HUES64 (cell line): ENCODE data around the gene SNX13.

Source experiments
- H3K27ac ChIP-seq: 2 replicates; pipeline ENCODE4 v1.7.0; 2013; ENCODE audit warnings: low read depth, low read length, inconsistent platforms
- H3K27me3 ChIP-seq: 2 replicates; pipeline ENCODE4 v1.6.1; 2013; ENCODE audit warnings: mild to moderate bottlenecking, low read length; ENCODE audit not compliant: insufficient read depth
- H3K36me3 ChIP-seq: 2 replicates; pipeline ENCODE4 v1.6.1; 2013; ENCODE audit warnings: mild to moderate bottlenecking, low read length; ENCODE audit not compliant: insufficient read depth
- H3K4me1 ChIP-seq: 2 replicates; pipeline ENCODE4 v1.6.1; 2013; ENCODE audit warnings: mild to moderate bottlenecking, low read length, moderate library complexity; ENCODE audit not compliant: insufficient read depth
- H3K4me3 ChIP-seq: 2 replicates; pipeline ENCODE4 v1.5.1; 2013; ENCODE audit warnings: mild to moderate bottlenecking, low read length, moderate library complexity
- H3K9ac ChIP-seq: 2 replicates; pipeline ENCODE4 v1.6.1; 2013; ENCODE audit warnings: mild to moderate bottlenecking, low read depth, low read length
- H3K9me3 ChIP-seq: 2 replicates; pipeline ENCODE4 v1.6.1; 2013; ENCODE audit warnings: low read depth, low read length; ENCODE audit not compliant: insufficient read depth
- WGBS: fragments of 150-250, 120-280 bp; methylation state at CpG from one replicate; pipeline ENCODE4 v1.1.7; 2013; ENCODE audit warnings: missing lambda C conversion rate; 5-methylcytosine and 5-hydroxymethylcytosine counted together

The SNX13 gene

DNA sequence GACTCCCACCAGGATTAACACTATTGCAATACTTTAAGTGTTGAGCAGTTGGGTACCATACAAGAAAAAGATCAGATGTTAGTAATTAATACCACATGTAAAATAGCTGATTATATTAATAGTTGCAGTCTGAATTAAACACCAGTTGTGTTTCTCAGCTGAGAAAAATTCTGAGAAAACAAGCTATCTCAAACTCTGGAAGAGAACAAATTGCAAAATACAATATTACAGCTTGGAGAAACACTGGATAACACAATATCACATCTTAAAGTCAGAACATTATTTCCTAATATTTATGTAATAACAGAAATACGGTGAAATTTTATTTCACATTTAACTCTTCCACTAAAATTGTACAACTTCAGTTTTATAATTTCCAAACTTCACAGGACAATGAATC is 9.2 kb downstream of the SNX13 start:
- WGBS: 100% methylated on average over 1 of the region's 1 CpG
- no peak overlapping the region for H3K4me3 ChIP-seq

DNA sequence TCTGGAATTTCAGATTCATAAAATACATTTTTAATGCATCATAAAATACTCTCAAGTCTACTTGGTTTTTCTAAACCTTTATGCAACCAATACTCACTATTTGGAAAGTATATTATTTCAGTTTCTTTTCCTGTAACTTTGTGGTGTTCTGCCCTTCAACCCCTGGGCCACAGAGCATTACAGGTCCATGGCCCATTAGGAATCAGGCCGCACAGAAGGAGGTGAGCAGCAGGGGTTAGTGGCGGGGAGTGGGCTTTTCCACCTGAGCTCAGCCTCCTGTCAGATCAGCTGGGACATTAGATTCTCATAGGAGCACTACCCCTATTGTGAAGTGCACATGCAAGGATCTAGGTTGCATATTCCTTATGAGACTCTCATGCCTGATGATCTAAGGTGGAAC is 9.7 kb downstream of the SNX13 start:
- H3K9me3 ChIP-seq: no peaks in the 10 kb centered on the region
- no peak overlapping the region for H3K27ac ChIP-seq
- no peaks in the 10 kb centered on the region for H3K27me3 ChIP-seq
- H3K9ac ChIP-seq: no peak overlapping the region
- no peak overlapping the region for H3K4me3 ChIP-seq
- WGBS: 79% methylated on average over 2 of the region's 2 CpGs
- no peaks in the 10 kb centered on the region for H3K36me3 ChIP-seq
- peaks cover 10% of the 10 kb centered on the region for H3K4me1 ChIP-seq

More for the DNA sequence above, 9.2 kb downstream of the SNX13 start:
- Histone ChIP-seq H3K27me3 (no peaks in the 10 kb centered on the region), H3K9ac (no peak overlapping the region), H3K36me3 (no peaks in the 10 kb centered on the region), H3K4me1 (peaks cover 10% of the 10 kb centered on the region), H3K9me3 (no peaks in the 10 kb centered on the region), H3K27ac (no peak overlapping the region)

DNA sequence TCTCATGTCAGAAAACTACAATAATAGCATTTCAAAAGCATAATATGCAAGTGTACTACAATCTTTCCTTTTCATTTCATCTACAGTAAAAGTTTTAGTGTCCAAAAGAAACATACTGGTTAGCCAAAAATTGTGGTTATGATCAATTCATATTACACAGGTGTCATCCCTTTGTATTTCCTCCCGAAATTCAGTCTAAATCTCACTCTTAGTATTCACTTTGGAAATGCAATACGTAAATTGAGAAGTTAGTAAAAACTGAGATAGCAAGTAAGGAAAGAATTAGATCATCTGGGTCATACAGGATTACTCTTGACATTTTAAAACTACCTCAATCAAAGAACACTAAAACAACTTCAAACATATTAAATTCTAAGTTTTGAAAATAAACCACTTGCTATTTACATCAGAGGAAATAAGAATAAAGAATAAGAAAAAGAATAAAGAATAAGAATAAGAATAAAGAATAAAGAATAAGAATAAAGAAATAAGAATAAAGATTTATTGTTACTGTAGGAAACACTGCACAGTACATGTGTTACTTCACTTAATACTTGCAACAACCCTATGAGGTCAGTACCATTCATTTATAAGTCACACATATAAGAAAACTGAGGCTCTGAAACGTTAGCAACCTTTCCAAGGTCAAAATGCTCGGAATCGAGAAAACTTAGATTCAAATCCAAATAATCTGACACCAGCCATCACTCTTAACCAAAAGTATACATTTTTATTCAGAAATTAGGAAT is 10.5 kb downstream of the SNX13 start:
- H3K9me3 ChIP-seq: no peaks in the 10 kb centered on the region
- H3K4me1 ChIP-seq: peaks cover 10% of the 10 kb centered on the region
- no peak overlapping the region for H3K9ac ChIP-seq
- H3K36me3 ChIP-seq: no peaks in the 10 kb centered on the region
- WGBS: 94% methylated on average over 3 of the region's 5 CpGs
- H3K4me3 ChIP-seq: no peak overlapping the region
- H3K27me3 ChIP-seq: no peaks in the 10 kb centered on the region
- no peak overlapping the region for H3K27ac ChIP-seq

DNA sequence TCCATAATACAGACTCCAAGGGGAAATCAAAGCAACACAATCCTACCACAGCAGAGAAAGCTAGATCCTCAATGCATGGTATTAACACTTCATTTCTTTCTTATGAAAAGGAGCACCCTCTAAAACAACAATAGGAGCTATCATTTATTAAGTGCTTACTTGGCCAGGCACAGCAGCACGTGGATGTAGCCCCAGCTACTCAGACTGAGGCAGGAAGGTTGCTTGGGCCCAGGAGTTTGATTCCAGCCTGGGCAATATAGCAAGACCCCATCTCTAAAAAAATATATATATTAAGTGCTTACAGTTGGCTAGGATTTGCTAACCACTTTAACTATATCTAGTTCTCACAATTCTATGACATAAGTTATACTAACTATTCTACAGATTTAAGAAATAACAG is 12.2 kb downstream of the SNX13 start:
- Histone ChIP-seq H3K9me3 (no peaks in the 10 kb centered on the region), H3K9ac (no peak overlapping the region), H3K27me3 (no peaks in the 10 kb centered on the region), H3K27ac (no peak overlapping the region), H3K36me3 (no peaks in the 10 kb centered on the region), H3K4me1 (peaks cover 26% of the 10 kb centered on the region), H3K4me3 (no peak overlapping the region)
- WGBS: 91% methylated on average over 1 of the region's 1 CpG

DNA sequence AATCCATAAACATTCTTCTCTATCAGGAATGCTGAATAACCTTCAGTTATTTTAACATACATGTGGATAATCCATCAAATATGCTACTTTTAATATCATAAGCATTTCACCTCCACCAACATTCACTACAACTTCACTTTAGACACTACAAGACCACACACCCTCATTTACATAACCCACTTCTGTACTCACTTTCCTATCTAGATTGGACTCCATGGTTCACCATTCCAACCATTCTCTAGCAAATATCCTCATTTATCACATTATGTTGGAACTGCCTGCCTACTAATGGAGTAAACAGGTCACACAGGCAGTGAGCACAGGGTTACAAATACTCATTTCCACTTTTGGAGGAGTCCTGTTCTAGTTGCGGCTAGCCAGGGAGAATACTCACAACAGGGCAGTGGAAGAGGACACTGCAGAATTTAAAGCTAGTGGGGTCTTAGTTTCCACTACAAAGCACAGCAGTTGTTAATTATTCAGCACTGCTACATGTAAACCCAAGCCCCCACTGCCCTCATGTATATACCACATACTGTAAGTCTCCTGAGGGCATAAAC is 18.4 kb downstream of the SNX13 start:
- no peak overlapping the region for H3K27ac ChIP-seq
- peaks cover 30% of the 10 kb centered on the region for H3K4me1 ChIP-seq
- no peaks in the 10 kb centered on the region for H3K27me3 ChIP-seq
- no peaks in the 10 kb centered on the region for H3K9me3 ChIP-seq
- no peak overlapping the region for H3K9ac ChIP-seq
- H3K36me3 ChIP-seq: no peaks in the 10 kb centered on the region
- 100% methylated on average over 1 of the region's 1 CpG for WGBS
- no peak overlapping the region for H3K4me3 ChIP-seq

DNA sequence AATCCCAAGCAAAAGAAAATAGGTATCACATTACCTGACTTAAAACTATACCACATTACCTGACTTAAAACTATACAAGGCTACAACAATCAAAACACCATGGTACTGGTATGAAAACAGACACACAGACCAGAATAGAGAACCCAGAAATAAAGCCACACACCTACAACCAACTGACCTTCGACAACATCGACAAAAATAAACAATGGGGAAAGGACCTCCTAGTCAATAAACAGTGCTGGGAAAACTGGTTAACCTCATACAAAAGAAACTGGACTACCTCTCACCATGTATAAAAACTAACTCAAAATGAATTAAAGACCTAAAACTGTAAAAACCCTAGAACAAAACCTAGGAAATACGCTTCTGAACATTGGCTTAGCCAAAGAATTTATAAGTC is 22.5 kb downstream of the SNX13 start:
- no peak overlapping the region for H3K27ac ChIP-seq
- H3K4me1 ChIP-seq: peaks cover 32% of the 10 kb centered on the region
- H3K36me3 ChIP-seq: no peaks in the 10 kb centered on the region
- no peaks in the 10 kb centered on the region for H3K9me3 ChIP-seq
- H3K27me3 ChIP-seq: no peaks in the 10 kb centered on the region
- no peak overlapping the region for H3K9ac ChIP-seq
- H3K4me3 ChIP-seq: no peak overlapping the region
- 97% methylated on average over 3 of the region's 3 CpGs for WGBS

DNA sequence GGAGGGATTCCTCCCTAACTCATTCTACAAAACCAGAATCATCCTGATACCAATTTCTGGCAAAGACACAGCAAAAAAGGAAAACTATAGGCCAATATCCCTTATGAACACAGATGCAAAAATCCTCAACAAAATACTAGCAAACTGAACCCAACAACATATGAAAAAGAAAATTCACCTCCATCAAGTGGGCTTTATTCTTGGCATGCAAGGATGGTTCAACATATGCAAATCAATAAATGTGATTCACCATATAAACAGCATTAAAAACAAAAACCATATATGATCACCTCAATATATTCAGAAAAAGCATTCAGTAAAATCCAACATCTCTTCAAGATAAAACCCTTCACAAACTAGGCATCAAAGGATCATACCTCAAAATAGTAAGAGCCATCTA is 23.5 kb downstream of the SNX13 start:
- H3K4me3 ChIP-seq: no peak overlapping the region
- no peaks in the 10 kb centered on the region for H3K27me3 ChIP-seq
- H3K27ac ChIP-seq: no peak overlapping the region
- H3K4me1 ChIP-seq: peaks cover 27% of the 10 kb centered on the region
- no peaks in the 10 kb centered on the region for H3K36me3 ChIP-seq
- H3K9me3 ChIP-seq: no peaks in the 10 kb centered on the region
- H3K9ac ChIP-seq: no peak overlapping the region

DNA sequence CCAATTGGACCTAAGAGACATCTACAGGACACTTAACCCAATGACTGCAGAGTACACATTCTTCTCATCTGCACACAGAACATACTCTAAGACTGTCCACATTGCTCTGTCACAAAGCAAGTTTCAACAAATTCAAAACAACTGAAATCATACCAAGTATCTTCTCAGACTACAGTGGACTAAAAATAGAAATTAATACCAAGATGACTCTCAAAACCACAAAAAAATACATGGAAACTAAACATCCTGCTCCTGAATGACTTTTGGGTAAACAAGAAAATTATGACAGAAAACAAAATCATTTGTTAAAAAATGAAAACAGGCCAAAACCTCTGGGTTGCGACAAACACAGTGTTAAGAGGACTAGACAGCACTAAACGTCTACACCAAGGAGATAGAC is 24.5 kb downstream of the SNX13 start:
- Histone ChIP-seq H3K9ac (no peak overlapping the region), H3K4me1 (peaks cover 21% of the 10 kb centered on the region), H3K36me3 (no peaks in the 10 kb centered on the region), H3K27ac (no peak overlapping the region), H3K9me3 (no peaks in the 10 kb centered on the region), H3K4me3 (no peak overlapping the region), H3K27me3 (no peaks in the 10 kb centered on the region)
- WGBS: 92% methylated on average over 2 of the region's 2 CpGs

DNA sequence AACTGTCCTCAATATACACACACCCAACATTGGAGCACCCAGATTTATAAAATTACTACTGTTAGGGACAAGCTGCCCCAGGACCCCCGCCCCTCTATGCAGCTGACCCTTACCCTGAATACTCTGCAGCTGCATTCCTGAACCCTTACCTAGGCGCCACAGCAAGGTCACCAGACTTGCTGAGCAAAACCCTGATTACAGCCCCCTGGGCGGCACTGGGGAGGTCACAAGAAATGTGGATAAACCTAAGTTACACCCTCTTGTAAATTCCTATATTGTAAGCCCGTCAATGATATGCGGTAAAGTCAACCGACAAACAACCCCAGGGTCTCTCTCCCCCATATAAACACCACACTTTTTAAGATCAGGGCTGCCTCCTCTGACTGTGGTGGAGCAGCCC is 25.1 kb downstream of the SNX13 start:
- H3K4me3 ChIP-seq: no peak overlapping the region
- WGBS: 73% methylated on average over 6 of the region's 6 CpGs

DNA sequence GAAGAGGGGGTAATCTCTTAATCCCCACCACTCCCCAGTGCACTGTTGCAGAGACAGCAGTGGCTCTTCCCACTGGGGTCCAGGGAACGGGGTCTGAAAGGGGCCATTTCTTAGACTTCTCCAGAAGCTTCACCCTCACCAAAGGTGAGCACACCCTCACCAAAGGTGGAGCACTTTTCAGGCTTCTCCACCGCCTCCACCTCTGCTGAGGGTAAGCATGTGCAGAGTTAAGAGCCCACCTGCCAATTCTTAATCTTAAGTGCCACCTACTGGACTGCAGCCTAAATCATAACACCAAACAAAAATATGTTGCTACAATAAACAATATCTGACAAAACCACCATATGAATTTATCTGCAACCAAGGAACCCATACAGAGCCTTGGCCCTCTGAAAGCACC is 27.0 kb downstream of the SNX13 start:
- H3K27me3 ChIP-seq: no peaks in the 10 kb centered on the region
- H3K36me3 ChIP-seq: no peaks in the 10 kb centered on the region
- H3K9ac ChIP-seq: no peak overlapping the region
- H3K27ac ChIP-seq: no peak overlapping the region
- H3K4me3 ChIP-seq: no peak overlapping the region
- no peaks in the 10 kb centered on the region for H3K9me3 ChIP-seq
- 90% methylated on average over 2 of the region's 2 CpGs for WGBS
- peaks cover 21% of the 10 kb centered on the region for H3K4me1 ChIP-seq

More for the DNA sequence above, 25.1 kb downstream of the SNX13 start:
- Histone ChIP-seq H3K9ac (no peak overlapping the region), H3K27ac (no peak overlapping the region), H3K9me3 (no peaks in the 10 kb centered on the region), H3K36me3 (no peaks in the 10 kb centered on the region), H3K4me1 (peaks cover 21% of the 10 kb centered on the region), H3K27me3 (no peaks in the 10 kb centered on the region)

DNA sequence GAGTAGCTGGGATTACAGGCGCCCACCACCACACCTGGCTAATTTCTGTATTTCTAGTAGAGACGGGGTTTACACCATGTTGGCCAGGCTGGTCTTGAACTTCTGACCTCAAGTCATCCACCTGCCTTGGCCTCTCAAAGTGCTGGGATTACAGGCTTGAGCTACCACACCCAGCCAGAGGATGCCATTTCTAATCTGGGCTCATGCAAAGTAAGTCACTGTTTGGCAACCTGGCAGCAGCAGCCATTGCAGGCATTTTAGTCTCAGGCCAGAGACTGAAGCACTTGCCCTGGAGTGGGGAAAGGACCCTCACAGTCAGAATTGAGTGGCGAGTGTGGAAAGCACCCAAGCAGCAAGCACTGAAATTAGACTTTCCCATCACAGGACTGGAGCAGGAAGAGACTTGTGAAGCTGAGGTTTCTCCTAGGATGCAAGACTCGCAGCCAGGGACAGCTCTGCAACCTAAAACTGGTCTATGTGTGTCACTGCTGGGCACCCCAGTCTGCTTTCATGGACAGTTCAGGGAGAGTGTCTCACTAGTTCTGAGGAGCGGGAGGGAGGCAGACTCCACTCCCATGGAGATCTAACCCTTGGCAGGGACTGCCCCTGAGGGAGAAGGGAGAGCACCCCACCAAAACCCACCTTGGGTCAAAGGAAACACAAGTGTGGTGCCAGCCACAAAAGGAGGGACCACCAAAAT is 27.6 kb downstream of the SNX13 start:
- H3K4me3 ChIP-seq: no peak overlapping the region
- no peaks in the 10 kb centered on the region for H3K27me3 ChIP-seq
- H3K36me3 ChIP-seq: no peaks in the 10 kb centered on the region
- H3K27ac ChIP-seq: no peak overlapping the region
- no peak overlapping the region for H3K9ac ChIP-seq
- H3K9me3 ChIP-seq: no peaks in the 10 kb centered on the region
- WGBS: 73% methylated on average over 5 of the region's 5 CpGs
- H3K4me1 ChIP-seq: peaks cover 21% of the 10 kb centered on the region
